IPS DF 4.7 (cell line): ENCODE data around the gene GNAI3.

Experiments used
- DNase-seq: peaks from one replicate; pipeline ENCODE4 v3.0.0-alpha.2; 2013; ENCODE audit warnings: low spot score; ENCODE audit errors: extremely low read depth

The GNAI3 gene

GRCh38 chr1:109598156-109598555 is 49.7 kb downstream of the GNAI3 start:
- DNase-seq = no peak

- DNase-seq = no peak
These were observed 50.2 kb downstream of the GNAI3 start for GRCh38 chr1:109598655-109599054.

DNA sequence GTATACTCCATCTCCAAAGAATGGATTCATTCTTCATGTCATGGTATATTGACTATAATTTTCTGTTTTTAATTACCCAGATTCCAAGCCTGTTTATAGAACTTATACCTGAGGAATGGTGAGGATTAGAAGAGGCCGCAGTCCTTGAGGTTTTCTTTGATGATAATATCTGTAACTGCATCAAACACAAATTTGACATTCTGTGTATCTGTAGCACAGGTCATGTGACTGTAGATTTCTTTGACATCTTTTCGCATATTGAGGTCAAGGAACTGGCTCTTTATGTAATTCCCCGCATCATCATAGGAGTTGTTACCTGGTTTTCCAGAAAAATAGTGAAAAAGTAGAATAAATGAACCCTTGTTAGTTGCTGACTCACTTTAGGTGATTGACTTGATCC is 54.8 kb downstream of the GNAI3 start:
- no peak for DNase-seq

GRCh38 chr1:109605381-109605780 is 57.0 kb downstream of the GNAI3 start:
- no peak for DNase-seq

- DNase-seq = no peak
These were observed 61.5 kb downstream of the GNAI3 start for GRCh38 chr1:109609881-109610280.

GRCh38 chr1:109610609-109611307 is 62.3 kb downstream of the GNAI3 start:
- no peak for DNase-seq

DNA sequence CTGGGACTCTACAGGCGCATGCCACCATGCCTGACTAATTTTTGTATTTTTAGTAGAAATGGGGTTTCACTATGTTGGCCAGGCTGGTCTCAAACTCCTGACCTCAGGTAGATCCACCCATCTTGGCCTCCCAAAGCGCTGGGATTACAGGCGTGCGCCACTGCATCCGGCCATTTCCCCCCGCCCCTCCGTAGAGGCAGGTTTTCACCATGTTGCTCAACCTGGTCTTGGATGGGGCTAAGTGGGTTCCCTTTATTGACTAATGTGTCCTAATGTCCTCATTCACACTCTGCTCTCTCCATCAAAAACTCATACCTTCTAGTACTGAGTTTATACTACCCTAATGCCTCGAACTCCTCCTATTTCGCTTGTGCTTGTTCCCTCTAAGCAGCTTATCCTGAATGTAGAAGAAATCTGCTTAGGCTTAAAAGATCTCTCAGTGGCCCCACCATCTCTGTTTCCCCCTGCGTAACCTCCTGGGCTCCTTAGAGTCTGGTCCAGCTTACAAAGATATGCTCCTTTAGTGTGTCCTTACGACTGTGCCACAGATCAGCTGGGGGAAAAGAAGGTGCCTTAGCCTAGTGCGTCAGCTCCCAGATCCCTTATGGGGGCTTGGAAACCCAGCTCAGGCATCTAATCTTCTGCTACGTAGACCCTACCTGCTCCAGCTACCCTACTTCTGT is 63.0 kb downstream of the GNAI3 start:
- no peak for DNase-seq

- DNase-seq = no peak
These were observed 65.1 kb downstream of the GNAI3 start for GRCh38 chr1:109613361-109614147.

- DNase-seq = no peak
These were observed 67.5 kb downstream of the GNAI3 start for GRCh38 chr1:109615879-109616278.

- DNase-seq = no peak
These were observed 68.0 kb downstream of the GNAI3 start for GRCh38 chr1:109616391-109616790.

- no peak for DNase-seq
These were observed 68.9 kb downstream of the GNAI3 start for GRCh38 chr1:109617291-109617801.

DNA sequence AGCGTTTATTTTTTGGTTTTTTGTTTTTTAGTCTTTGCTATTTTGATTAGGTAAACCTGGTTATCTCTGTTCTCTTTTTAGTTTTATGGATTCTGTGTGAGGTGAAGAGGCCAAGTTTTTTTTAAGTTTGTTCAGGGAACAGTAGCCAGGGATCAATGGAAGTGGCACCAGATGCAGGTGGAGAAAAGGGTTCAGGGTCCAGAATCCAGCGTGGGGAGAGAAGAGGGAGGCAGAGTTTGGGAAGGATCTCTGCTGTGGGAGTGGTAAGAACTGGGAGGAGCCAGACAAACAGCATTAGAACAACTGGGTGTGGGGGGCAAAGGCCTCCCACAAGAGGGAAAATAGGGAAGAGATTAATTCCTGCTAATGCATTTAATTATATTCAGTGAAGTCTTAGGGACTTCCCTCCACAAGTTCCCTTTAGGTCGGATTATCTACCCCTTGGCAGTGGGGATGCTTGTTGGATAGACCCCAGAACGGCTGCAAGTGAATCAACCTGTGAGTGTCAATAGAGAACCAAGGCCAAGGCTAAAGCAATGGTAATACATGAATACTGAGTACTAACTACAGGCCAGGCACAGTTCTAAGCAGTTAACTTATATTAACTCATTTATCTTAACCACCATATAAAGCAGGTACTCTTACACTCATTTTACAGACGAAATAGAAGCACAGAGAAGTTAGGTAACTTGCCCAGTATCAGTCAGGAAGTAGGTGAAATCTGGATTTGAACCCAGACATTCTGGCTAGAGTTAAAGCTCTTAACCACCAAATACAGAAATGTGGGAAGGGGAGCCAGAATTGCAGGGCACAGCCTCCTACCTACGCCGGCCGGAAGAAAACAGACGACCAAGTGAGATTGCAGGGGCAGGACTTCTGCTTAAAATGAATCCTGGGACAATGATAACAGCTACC is 70.5 kb downstream of the GNAI3 start:
- DNase-seq = no peak

DNA sequence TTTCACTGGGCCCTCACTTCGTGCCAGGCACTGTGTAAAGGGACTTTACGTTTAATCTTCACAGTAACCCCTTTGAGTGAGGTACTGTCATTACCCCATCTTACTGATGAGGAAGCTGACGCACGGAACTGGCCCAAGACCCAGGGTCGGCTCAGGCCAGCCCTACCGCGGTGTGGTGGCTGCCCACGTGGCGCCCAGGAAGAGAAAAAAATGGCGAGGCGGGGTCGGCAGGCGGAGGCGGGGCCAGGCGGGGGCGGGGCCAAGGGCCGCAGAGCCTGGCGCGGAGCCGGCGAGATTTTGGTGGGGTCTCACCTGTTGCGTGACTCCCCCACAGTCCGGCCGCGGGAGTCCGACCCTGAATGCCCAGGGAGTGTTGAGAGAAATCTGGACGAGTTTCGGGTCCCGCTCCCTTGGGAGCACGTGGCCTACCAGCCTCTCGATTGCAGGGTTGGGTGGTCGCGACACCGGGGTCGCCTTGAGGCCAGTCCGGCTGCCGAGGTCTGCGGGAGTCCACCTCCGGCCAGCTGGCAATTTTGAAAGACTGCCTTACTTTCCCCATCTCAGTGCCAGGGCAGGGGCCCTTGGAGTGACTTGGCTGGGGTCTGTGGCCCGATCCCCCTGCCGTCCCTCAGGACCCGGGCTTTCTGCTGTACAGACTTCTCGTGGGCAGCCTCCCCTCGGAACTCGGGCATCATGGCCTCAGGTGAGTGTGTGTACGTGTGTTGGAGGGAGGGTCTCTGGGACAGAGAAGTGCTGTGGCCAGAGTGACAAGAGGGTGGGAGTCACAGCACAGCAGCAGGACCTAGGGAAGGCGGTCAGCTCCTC is 71.4 kb downstream of the GNAI3 start, which contains the start of the genes AMPD2 and GNAT2:
Gene AMPD2 (plus strand): TSS at position 262 of the 825 bp plus-strand sequence. CDS start 1,339 bp downstream, outside the sequence.
Gene GNAT2 (minus strand): TSS at position 41 of the 825 bp plus-strand sequence. CDS start 6,746 bp downstream, outside the sequence.
- no peak for DNase-seq

DNA sequence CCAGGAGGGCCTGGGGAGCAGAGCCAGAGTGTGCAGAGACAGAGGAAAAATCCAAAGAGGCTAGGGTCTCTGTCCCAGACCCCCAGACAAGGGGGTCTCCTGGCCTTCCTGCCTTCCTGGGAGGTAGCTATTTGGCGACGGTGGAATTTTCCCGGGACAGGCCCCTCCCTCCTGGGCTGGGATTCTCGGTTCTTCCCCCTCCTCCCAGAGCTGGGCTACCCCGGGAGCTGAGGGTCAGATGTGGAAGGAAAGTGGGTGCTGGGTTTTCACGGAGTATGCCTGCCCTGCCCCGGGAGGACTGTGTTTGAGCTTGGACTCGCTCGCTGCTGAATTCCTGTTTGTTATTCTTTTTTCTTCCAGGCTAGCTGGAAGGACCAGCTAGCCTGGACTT is 72.0 kb downstream of the GNAI3 start:
- DNase-seq = no peak

GRCh38 chr1:109620841-109621286 is 72.4 kb downstream of the GNAI3 start:
- DNase-seq = no peak

- no peak for DNase-seq
These were observed 73.1 kb downstream of the GNAI3 start for GRCh38 chr1:109621379-109622136.

- no peak for DNase-seq
These were observed 73.9 kb downstream of the GNAI3 start for GRCh38 chr1:109622137-109622892.

GRCh38 chr1:109622895-109623294 is 74.5 kb downstream of the GNAI3 start:
- DNase-seq = no peak
